ENCODE data around the gene FMN1. TPM values are rescaled to one million over a fixed set of nuclear protein-coding genes. Genes with fewer than 3 reads are reported as not detected.

FMN1 gene
- total RNA-seq, 1 experiment from 2014 or later, result 21.9 TPM

DNA sequence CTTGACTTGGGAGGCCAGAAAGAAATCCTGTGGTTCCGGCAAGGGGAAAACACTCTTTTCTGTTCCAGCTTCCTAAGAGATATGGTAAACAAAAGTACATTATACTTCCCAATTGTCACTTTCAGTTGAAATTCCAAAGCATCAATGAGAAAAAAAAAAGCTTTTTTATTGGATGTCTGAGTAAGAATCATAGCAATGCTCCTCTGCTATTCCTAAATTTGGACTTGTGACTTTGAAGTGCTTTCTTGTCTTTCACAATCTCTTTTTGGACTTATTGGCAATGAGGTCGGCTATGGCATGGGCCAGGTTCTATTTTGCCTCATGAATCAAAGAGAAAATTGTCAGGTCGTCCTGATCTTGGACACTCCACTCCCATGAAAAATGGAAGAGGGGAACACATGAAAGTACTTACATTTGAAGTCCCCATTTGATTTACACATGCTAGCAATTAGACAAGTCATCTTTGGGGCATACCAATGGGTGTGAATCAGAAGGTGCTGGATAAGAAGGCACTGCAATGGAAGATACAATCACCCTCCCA, 306.2 kb downstream of the FMN1 start:
- DNase-seq (ENCODE audit: low read depth), result no peak

DNA sequence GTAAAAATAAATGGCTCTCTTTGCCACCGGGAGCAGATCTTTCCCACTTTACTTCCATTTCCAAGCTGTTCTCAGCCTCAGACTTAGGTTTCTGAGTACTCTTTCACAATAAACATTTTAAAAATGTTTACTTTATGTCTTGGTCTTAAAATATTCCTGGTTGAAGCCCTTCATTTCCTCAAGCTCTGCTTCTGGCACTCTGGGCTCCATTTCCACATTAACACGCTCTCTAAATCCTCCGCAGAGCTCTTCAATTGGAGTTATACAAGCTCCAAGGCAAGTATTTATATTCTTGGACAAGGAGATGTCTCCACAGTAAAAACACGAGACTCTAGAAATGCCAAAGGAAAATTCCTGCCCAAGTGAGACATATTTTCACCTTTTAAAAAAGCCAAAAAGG, 307.4 kb downstream of the FMN1 start:
- no peak for DNase-seq (ENCODE audit: low read depth)

DNA sequence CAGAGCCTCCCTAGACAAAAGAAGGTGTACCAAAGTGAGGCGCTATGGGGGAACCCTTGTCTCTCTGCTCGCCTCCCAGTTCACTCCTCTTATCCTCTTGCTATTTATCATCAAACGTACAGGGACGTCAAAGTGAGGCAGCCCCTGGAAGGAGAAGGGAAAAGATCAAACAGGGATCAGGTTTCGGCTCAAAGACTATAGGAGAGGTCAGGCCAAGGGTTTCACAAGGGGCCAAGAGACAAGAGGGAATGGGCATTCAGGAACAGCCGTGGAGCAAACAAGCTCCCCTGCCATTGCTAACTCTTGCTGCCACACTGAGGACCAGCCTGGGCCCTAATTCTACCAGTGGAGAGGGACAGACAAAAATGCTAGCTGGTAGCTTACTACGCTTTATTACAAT, 308.1 kb downstream of the FMN1 start:
- no peak for DNase-seq (ENCODE audit: low read depth)

DNA sequence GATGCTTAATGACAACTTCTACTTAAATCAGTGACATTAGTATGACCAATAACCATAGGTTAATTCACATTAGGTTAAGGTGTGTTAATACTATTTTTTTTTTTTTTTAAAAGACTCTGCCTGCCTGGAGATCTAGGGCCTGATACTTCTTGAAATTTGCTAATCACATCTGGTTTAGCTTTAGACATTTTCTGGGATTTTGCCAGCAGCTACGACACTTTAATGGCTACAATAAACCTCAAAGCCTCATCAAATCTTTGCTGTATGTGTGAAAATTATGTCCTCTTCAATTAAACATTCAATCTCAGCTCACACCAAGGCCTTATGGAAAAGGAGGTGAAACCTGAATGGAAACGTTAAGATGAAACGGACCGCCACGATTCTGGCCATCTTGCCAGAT, 308.8 kb downstream of the FMN1 start:
- DNase-seq (ENCODE audit: low read depth), result no peak

DNA sequence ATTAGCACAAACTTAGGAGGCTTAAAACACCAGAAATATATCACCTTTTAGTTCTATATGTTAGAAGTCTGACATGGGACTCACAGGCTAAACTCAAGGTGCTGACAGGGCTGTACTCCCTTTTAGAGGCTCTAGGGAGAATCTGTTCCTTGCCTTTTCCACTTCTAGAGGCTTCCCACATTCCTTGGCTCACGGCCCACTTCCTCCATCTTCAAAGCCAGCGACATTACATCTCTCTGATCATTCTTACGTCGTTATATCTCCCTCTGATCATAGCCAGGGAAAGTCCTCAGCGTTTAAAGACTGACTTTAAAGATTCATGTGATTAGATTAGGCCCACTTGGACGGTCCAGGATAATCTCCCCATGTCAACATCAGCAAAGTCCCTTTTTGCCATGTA, 310.4 kb downstream of the FMN1 start:
- DNase-seq (ENCODE audit: low read depth), result no peak

DNA sequence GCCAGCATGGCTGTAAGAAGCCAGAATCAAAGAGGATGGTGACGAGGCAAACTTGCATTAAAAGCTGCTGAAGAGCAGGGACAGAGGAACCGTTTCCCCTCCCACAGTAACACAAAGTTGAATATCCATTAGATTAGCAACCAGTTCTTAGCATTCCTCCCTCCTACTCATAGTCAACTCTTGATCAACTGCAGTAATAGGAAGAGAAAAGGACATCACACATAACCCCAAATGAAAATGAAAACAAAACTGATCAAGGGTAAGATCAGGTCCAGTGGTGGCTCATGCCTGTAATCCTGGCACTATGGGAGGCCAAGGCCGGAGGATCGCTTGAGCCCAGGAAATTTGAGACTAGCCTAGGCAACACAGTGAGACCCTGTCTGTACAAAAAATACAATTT, 311.6 kb downstream of the FMN1 start:
- no peak for DNase-seq (ENCODE audit: low read depth)

DNA sequence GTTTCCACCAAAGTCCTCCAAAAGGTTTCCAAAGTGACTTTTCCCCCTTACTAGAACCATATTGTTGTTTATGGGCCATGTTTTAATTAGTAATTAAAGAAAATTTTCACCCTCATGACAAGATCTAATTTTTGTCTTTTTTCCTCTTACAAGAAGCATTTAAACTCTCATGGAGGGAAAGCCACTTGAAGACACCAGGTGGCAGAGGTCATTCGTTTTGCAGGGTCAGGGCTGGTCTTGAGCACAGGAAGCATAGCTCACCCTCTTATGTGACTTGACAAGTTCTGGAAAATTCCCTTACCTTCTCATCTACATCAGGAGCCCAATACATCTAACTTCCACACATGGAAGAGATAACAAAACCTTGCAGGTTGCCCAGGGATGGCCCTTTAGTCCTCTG, 313.0 kb downstream of the FMN1 start:
- no peak for DNase-seq (ENCODE audit: low read depth)

DNA sequence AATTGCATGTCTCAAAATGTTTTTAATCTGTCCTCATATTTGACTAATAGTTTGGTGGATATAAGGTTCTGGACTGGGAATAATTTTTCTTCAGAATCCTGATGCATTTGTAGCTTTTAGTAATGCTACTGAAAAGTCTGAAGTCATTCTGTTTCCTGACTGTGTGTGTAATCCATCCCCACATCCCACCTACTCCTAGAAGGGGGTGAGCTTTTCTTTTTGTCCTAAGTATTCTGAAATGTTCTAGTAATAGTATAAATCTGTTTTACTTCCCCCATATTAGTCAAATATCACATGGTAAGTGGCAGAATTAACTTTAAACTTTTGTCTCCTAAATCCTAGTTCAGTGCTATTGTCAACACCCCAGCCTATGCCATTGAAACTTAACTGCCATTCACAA, 313.9 kb downstream of the FMN1 start:
- no peak for DNase-seq (ENCODE audit: low read depth)

DNA sequence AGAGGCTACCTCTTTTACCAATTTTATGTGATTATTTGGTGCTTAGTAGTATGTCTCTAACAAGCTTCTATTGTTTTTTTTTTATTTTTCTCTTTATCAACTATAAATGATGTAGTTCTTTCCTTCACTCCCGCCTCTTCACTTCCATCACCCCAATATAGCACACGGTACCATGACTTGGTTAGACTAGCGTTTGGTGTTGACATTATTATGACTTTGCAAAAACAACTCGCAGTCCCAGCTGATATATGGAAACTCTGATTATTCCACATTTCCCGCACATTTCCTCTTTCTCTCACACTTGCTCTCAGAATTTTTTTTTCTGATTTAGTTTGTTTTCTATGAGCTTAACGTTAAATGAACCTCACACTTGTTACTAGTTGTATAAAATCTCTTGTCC, 314.5 kb downstream of the FMN1 start:
- no peak for DNase-seq (ENCODE audit: low read depth)

DNA sequence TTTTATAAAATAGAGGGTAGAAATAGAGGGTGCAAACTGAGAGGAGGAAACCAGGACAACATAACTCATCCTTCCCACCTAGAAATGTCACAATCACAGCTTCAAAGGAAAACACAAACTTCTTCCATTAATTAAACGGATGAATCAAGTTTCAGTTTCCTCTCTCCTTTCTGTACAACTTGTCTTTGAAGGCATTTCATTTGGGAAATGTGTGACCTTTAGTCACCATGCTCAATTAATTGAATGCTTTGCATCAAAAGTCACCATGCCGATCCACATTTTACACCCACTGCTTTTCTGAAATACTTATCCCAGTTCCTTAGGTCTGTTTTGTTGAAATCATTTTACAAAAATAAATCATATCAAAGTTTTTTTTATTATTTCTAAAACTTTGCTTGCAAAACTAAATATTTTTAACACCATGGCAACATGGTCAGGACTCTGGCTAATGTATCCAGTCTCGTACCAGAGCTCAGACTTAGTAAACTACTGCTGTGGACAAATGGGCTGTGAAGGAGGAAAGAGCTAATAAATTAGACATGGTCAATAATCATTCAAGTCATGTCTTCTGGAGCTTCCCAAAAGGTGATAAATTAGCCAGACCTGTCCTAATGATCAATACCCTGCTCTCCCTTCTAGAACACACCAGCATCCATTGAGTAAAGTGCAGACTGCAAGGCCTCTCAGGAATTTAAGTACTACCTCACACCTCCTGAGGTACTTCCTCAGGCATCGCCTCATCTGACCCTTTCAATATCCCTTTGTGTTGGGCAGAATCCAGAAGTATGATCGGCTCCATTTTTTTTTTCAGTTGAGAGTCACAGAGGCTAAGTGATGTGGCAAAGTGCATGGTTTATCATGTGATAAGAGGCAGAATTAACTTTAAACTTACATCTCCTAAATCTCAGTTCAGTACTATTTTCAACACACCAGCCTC, 315.4 kb downstream of the FMN1 start:
- no peak for DNase-seq (ENCODE audit: low read depth)

DNA sequence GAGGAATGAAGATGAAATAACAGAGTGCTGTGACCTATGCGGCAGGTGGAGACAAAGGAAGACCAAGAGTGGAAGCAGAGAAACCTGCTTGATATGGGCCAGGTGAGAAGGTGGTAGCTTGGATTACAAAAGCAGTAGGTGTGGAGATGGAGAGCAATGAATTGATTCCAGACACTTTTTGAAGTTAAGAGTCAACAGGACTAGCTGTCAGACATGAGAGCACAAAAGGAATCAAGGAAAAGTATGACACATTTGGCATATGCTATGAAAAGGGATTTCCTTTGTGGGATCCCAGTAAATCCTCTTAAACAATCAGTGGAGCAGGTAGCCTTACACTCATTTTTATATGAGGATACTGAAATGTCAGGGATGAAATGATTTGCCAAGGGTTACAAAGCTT, 316.2 kb downstream of the FMN1 start:
- no peak for DNase-seq (ENCODE audit: low read depth)

DNA sequence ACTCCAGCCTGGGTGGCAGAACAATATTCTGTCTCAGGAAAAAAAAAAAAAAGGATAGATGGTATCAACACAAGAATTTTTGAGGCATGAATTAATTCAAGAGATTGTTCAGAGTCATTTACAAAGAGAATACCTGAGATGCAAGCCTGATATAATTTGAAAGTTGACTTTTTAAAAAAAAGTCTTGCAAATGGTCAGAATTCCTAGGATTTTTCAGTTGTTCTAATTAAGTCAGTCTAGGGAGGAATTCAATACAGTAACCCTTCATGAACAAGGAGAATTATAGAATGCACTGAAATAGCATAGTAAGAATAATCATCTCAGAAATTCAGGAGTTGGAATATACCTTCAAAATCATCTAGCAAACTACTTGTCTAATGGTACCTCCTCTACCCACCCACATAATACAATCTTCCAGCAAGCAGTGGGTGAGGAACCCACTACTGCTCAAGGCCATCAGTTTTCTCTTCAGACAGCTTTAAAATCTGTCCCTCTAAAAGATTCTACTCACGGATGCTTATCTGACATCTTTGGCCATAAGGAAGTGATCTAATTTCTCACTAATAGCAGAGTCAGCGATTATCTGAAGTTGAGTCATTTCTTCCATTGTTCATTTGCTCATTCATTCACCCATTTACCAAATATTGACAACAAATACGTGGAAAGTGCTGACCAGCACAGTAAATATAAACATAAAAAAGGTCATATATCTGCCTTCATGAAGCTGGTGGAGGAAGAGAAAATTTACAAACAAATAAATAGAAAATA, 317.1 kb downstream of the FMN1 start:
- DNase-seq (ENCODE audit: low read depth), result no peak

DNA sequence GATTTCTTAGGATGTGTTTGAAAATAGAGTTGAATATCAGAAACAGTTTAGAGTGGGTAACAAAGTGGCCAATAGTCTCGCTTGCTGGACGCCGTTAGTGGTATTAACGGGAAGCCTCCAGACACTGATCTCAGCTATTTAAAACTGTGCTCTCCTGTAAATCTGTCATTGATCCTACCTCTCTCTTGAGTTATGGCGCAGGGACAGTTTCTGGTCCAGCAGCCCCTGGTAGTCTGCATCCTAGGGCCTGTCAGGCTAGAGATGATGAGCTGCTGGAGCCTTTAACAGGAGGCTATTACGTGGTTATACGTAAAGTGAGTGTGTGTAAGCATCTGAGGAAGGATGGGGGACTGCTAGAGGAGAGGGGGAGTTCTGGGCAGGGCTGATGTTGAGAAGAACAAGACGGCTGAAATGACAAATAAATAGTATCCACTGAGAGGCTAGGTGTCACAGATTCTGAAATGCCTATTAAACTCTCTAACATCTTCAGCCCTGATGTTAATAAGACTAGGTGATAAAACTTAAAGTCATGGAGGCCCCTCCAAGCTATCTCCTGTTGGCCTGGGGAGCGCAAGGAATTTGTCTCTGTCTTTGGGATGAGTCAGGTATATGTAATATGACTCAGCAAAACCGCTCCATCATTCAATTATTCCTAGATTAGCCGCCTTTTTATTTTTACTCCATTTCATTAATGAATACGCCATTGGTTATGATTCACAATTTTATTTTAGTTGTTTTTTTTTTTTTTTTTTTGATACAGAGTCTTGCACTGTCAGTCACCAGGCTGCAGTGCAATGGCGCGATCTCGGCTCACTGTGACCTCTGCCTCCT, 321.0 kb downstream of the FMN1 start:
- DNase-seq (ENCODE audit: low read depth), result no peak

DNA sequence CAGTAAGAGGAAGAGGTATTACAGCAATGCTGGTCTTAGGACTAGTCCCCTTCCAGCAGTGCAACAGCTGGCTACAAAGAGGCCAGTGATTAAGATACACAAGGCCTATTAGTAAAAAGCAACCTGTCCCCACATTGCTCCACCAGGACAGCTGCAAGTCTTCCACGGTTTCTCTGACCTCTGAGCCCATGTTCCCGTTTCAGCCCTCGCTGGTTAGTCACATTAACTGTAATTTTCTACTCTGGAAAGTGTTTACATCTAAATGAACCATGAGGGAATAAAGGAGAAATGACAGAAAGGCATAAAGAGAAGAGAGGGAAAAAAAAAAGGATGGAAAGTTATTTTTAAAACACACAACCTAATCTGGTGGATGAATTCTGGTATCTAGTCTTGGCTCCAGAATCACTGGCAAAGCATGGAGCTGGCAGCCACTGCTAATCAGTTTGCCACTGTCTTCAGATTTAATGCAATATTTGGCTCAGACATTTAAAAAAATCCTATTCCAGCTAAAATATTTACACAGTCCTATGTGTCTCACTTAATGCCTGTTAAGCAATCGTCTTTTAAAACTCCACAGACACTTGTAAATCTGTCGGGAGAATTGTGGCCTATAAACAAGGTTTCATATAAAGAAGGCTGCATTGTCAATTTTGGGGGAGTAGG, 321.8 kb downstream of the FMN1 start:
- DNase-seq (ENCODE audit: low read depth), result peak; percentile 99

DNA sequence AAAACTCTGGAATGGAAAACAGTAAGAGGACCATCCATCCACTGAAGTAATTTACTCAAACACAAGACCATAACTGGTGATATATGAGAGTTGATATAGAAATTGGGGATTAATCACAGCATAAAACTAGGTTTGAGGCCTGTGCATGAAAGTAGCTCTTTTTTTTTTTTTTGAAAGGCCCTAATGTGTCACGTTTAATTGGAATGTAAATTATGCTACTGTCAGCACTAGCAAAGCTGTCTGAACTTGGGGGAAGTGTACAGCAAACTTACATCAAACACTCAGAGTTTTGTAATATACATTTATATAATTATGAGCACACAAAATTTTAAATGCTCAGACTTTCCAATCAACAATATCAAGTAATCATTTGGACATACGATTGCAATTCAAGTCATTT, 322.6 kb downstream of the FMN1 start:
- DNase-seq (ENCODE audit: low read depth), result no peak

DNA sequence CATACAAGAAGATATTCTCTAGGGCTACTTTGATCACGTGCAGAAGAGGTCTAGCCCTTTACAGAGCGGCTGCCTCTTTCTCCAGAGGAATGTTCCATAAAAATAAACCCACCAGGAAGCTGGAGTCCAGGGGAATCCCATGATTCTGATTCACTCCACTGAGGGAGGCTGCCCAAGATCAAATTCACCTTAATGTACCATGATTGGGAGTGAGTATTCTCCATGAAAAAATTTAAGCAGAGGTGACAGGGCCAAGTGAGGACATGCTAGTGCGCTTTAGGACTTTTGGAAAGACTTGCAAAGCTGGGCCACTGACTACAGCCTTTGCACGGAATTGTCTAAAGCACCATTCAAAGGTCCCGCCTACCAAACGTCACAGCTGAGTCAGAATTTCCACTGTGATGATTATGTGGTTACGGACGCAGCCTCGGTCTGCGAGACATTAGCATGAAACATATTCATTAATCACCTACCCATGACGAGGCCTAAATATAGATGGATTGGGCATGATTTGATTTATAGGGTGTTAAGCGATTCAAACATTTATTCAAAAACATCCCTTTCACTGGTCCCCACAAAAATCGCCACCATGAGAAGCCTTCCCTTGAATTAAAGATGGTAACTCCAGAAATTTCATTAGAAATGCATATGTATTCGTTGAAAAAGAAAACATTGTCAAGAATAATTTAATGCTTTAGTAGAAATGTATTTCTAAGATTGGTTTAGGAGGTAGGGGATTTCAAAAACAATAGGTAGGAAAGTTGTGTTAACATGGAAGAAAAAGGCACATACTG, 324.1 kb downstream of the FMN1 start:
- DNase-seq (ENCODE audit: low read depth), result peak; percentile 99

DNA sequence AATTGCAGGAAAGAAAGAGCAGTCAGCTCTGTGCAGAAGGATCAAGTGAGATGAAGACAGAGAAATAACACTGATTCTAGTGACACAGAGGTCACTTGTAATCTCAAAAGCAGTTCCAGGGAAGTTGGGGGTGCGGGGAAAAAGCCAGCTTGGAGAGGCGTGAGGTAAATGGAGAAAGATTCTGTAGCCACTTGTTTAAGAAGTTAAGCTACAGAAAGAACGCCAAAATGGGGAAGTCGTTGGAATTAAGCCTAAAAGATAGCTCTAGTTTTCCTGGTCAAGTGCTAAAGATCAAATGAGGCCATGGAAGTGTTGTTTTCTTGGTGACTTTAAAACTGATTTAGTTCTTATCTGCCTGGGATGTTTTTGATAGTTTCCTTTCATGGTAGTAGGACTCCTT, 324.7 kb downstream of the FMN1 start:
- no peak for DNase-seq (ENCODE audit: low read depth)

DNA sequence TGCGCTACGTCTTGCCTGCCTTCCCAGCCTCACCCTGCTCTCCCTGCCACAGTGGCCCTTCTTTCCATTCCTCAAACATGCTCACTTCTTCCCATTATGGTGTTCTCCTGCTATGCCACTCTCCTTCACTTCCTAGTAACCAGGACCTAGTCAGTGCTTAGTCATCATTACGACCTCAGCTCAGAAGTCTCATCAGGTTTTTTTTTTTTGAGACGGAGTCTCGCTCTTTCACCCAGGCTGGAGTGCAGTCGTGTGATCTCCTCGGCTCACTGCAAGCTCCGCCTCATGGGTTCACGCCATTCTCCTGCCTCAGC, 327.2 kb downstream of the FMN1 start:
- peak; percentile 89 for DNase-seq (ENCODE audit: low read depth)

DNA sequence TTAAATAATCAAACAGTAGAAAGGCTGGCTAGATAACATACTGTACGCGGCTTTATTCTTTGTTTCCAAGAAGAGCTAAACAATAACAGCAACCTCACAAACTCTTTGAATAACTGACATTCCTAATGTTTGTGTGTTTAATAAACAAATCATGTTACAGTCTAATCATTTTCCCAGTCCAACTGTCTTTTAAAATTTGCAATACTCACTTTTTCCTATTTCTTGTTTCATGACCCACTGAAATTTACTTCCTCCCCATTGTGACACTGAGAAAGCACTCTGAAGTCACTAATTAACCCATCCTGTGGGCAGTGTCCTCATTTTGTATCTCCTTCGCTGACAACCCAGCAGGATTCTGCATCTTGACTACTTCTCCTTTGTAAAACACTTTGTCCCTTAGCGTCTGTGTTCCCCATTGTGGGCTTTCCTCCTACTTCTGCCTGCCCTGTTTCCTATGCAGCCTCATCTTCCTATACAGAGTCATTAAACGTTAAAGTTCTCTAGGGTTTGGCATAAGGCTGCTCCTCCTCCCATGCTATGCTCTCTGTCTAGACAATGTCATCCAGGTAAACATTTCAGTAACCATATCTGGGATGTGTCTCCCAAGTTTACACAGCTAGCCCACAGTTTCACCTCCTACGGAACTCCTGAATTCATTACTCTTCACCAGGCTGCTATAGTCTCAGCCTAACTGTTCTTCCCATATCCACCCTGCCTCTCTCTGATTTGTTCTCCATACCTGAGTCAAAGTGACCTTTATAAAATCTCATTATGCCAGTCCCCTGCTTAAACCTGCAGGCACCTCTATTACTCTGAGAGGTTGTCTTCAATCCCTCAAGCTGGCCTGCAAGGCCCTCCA, 327.8 kb downstream of the FMN1 start:
- no peak for DNase-seq (ENCODE audit: low read depth)

DNA sequence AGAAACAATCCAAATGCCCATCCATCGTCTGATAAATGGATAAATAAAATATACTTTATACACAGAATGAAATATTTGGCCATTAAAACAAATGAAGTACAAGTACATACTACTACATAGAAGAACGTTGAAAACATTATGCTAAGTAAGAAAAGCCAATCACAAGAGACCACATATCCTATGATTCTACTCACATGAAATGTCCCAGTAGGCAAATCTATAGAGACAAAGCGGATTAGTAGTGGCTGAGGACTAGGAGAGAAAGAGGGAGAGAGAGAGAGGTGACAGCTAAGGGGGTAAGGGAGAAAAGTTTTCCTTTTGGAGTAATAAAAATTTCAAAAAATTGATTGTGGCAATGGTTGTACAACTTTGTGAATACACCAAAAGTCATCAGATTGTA, 329.7 kb downstream of the FMN1 start:
- DNase-seq (ENCODE audit: low read depth), result no peak

All from LHCN-M2 (cell line).